Muscle layer of colon (tissue), 2 donors: ENCODE results near the gene TLR5.
A peak's percentile ranks its signal among the peaks of the same experiment; 100 is the strongest.

Experiments used
- H3K27ac ChIP-seq: one replicate; pipeline ENCODE4 v1.7.0; 2013; ENCODE audit warnings: low read depth, mild to moderate bottlenecking, low read length, moderate library complexity
- H3K27me3 ChIP-seq, 2 donors: one replicate each; pipeline ENCODE4 v1.7.0; 2013; ENCODE audit warnings: low read length in 2 of 2, mild to moderate bottlenecking in 2 of 2; ENCODE audit not compliant: insufficient read depth in 2 of 2, control insufficient read depth in 1 of 2
- H3K36me3 ChIP-seq: one replicate; pipeline ENCODE4 v1.7.0; 2013; ENCODE audit warnings: mild to moderate bottlenecking, low read length; ENCODE audit not compliant: insufficient read depth
- H3K4me1 ChIP-seq: one replicate; pipeline ENCODE4 v1.7.0; 2013; ENCODE audit warnings: mild to moderate bottlenecking, low read length; ENCODE audit not compliant: insufficient read depth
- H3K4me3 ChIP-seq, 2 donors: one replicate each; pipeline ENCODE4 v1.7.0; 2013; ENCODE audit warnings: low read length in 2 of 2, low read depth in 1 of 2, mild to moderate bottlenecking in 1 of 2, moderate library complexity in 1 of 2
- H3K9ac ChIP-seq: one replicate; pipeline ENCODE4 v1.7.0; 2013; ENCODE audit warnings: low read length
- H3K9me3 ChIP-seq: one replicate; pipeline ENCODE4 v1.7.0; 2013; ENCODE audit warnings: mild to moderate bottlenecking, low read length
- donor health status: abdominal sarcoma.
- donor health status: Adenocarcinoma of cecum.

TLR5 gene

GRCh38 chr1:223144914-223145313 is 1.9 kb upstream of the TLR5 start:
- no peaks in the 10 kb centered on the region for H3K36me3 ChIP-seq
- H3K4me3 ChIP-seq, result no peak overlapping the region

DNA sequence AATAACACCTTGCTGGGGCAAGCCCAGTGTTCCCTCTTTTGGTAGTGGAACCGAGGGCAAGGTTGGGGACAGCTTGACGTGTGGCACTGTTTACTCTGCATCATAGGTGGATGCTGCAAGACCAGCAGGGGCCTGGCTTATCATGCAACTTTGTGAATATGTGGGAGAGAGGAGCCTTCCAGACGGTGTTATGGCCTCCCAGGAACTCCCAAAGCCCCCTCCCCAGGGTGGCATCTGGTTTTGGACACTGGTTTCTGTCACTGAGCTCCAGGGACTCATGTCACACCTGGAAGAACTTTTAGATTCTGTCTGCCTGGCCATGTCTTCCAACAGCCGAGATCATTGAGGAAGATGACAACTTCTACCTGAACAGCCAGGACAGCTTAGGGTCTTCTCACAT is 1.4 kb upstream of the TLR5 start:
- Histone ChIP-seq H3K4me1 (peaks cover 21% of the 10 kb centered on the region), H3K9me3 (no peaks in the 10 kb centered on the region), H3K36me3 (no peaks in the 10 kb centered on the region), H3K9ac (no peak overlapping the region), H3K27ac (no peak overlapping the region), H3K4me3 (no peak overlapping the region), H3K27me3 (no peaks in the 10 kb centered on the region)

More at GRCh38 chr1:223144914-223145313, 1.9 kb upstream of the TLR5 start:
- Histone ChIP-seq H3K9ac (no peak overlapping the region), H3K9me3 (no peaks in the 10 kb centered on the region), H3K4me1 (peaks cover 21% of the 10 kb centered on the region), H3K27ac (no peak overlapping the region), H3K27me3 (no peaks in the 10 kb centered on the region)

DNA sequence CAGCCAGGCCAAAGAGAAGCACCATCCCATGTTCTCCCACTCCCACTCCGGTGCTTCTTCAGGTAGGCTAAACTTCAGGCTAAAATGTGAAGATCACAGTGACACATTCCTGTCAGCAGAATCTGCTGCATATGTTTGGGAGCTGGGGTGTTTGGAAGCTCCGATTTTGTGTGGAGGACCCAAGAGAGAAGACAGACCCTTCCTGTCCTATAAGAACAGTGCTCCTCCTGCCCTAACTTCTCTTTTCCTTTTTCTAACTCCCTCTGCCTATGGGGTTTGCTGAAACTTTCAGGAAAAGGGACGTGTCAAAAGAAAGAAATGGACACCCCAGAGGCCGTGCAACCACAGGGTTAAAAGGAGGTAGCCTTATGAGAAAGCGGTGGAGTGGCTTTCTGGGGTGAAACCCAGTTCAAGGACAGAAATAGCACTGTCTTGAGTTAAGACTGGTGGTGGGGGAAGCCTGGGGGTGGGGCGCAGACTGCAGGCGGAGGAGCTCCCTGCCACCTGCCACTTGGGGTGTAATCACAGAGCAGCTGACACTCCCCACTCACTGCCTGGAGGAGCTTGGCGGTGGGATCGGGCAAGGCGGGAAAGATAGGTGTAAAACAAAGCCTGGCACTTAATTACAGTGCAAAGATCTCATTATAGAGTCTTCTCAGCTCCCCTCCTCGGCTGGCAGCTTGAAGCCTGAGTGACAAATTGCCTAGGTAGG is 645 bp upstream of the TLR5 start:
- Histone ChIP-seq H3K4me1 (peaks cover 21% of the 10 kb centered on the region), H3K27ac (peak overlapping the region; percentile 58), H3K9ac (no peak overlapping the region), H3K4me3 (peak overlapping the region; percentile 62 to 71), H3K9me3 (no peaks in the 10 kb centered on the region), H3K27me3 (no peaks in the 10 kb centered on the region), H3K36me3 (no peaks in the 10 kb centered on the region)

DNA sequence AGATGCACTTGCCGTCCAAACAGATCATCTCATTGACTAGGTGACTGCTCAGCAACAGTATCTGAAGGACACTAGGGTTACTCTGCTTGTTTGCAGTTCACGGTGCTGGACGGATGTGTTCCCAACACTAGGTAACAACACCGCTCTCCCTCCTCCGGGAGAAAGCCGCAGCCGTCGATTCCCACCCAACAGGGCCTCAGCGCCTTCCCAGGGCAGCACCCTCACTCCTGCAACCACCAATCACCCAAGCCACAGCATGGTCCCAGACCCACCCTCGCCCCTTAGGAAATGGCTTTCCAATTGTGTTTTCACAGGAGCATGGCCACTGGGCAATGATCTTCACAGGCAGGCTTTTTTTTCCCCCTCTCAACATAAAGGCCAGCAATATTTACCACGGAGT is 779 bp downstream of the TLR5 start:
- H3K4me1 ChIP-seq, result peaks cover 21% of the 10 kb centered on the region
- H3K36me3 ChIP-seq, result no peaks in the 10 kb centered on the region
- H3K27me3 ChIP-seq, result no peaks in the 10 kb centered on the region
- H3K27ac ChIP-seq, result no peak overlapping the region
- H3K4me3 ChIP-seq, result peak overlapping the region in 1 of 2 donors; percentile 71
- no peaks in the 10 kb centered on the region for H3K9me3 ChIP-seq
- no peak overlapping the region for H3K9ac ChIP-seq

DNA sequence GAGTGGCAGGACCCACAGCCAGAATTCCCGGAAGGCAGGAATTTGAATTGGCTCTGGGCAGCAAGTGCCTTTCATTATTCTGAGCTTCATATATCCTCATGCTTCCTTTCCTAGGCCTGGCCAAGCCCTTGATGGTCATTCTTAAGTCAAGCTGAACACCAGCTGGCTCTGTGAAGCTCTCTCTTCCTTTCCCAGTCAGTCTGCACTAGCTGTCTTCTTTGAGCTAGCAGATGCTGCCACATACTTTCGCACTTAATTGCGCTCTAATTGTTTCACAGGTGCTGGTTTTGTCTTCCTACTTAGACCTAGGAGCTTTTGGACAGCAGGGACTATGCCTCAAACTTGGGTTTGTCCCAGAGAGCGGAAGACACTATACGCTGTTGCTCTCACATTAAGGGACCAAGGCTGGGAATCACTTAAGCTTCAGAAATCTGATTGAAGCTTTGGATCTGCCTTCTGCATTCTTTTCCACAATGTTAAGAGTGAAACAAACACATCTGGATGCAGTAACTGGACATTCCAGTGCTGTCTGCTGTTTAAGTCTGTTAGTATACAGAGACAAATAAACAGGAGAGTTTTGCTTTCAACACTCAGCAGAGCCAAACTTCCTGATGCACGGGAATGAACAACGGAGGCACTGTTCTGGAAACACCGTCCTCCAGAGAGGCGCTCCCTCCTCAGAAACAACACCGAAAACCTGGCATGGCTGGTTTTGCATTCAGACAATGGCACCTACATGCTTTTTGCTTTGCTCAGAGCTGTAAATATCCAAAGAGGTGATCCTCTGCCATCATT is 2.2 kb downstream of the TLR5 start:
- Histone ChIP-seq H3K4me3 (no peak overlapping the region), H3K9me3 (no peaks in the 10 kb centered on the region), H3K27ac (no peak overlapping the region), H3K36me3 (no peaks in the 10 kb centered on the region), H3K4me1 (peaks cover 27% of the 10 kb centered on the region), H3K27me3 (no peaks in the 10 kb centered on the region), H3K9ac (no peak overlapping the region)

DNA sequence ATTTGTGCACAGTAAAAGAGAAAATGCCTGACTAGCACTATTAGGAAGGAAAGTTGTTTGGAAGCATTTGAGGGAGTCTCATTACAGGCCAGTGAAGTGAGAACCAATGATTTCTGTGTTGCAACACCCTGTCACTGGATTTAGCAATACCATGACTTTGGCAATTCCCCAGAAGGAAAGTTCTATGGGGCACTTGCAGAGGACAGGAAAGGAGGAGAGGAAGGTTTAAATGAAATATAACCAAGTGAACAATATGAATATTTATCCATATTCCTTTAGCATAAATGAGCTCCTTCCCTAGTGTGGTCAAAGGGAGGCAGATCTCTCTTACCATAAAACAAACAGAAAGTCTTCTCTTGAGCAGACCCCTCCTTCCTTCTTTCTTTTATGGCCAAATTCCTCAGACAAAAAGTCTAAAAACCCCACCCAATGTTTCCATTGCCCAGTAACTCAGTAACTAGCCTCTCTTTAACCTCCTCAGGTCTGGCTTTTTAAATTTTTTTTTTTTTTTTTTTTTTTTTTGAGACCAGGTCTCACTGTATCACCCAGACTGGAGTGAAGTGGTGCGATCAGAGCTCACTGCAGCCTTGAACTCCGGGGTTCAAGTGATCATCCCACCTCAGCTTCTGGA is 5.5 kb downstream of the TLR5 start:
- Histone ChIP-seq H3K4me1 (peaks cover 37% of the 10 kb centered on the region), H3K27me3 (no peaks in the 10 kb centered on the region)

DNA sequence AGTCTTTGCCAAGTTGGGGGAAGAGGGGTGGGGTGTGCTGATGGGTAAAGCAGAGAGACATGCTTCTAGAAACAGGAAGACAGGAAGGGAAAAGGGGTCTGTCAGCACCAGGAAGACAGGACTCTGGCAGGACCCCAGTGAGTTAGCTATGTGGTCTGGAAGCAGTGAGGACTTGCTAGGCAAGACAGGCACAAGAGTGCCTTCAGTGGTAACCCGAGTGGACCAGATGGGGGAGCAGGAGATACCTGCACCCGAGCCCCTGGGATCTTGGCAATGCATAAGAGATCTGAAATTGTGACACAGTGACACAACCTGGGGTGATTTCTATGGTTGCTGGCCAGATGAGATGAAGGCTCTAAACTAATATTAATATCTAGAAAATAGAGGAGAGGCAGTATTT is 7.0 kb downstream of the TLR5 start:
- H3K9me3 ChIP-seq, result no peaks in the 10 kb centered on the region
- peak overlapping the region; percentile 6 for H3K27ac ChIP-seq
- peaks cover 30% of the 10 kb centered on the region for H3K4me1 ChIP-seq

More for the DNA sequence above, 5.5 kb downstream of the TLR5 start:
- no peak overlapping the region for H3K27ac ChIP-seq
- no peaks in the 10 kb centered on the region for H3K36me3 ChIP-seq
- no peaks in the 10 kb centered on the region for H3K9me3 ChIP-seq
- H3K4me3 ChIP-seq, result no peak overlapping the region
- no peak overlapping the region for H3K9ac ChIP-seq

GRCh38 chr1:223135176-223135942 is 7.7 kb downstream of the TLR5 start:
- peak overlapping the region; percentile 66 for H3K27ac ChIP-seq
- H3K27me3 ChIP-seq, result no peaks in the 10 kb centered on the region
- H3K9me3 ChIP-seq, result no peaks in the 10 kb centered on the region
- H3K4me3 ChIP-seq, result no peak overlapping the region
- H3K36me3 ChIP-seq, result no peaks in the 10 kb centered on the region
- H3K4me1 ChIP-seq, result peaks cover 30% of the 10 kb centered on the region
- no peak overlapping the region for H3K9ac ChIP-seq

More for the DNA sequence above, 7.0 kb downstream of the TLR5 start:
- H3K27me3 ChIP-seq, result no peaks in the 10 kb centered on the region
- H3K36me3 ChIP-seq, result no peaks in the 10 kb centered on the region
- H3K4me3 ChIP-seq, result no peak overlapping the region
- no peak overlapping the region for H3K9ac ChIP-seq

GRCh38 chr1:223133824-223134435 is 9.1 kb downstream of the TLR5 start:
- Histone ChIP-seq H3K4me3 (peak overlapping the region; percentile 28 to 30), H3K9me3 (no peaks in the 10 kb centered on the region), H3K4me1 (peaks cover 30% of the 10 kb centered on the region), H3K27ac (peak overlapping the region; percentile 66), H3K9ac (peak overlapping the region; percentile 49), H3K36me3 (no peaks in the 10 kb centered on the region), H3K27me3 (no peaks in the 10 kb centered on the region)

GRCh38 chr1:223133306-223133823 is 9.7 kb downstream of the TLR5 start:
- Histone ChIP-seq H3K4me3 (no peak overlapping the region), H3K27me3 (no peaks in the 10 kb centered on the region), H3K9ac (peak overlapping the region; percentile 49), H3K27ac (no peak overlapping the region), H3K9me3 (no peaks in the 10 kb centered on the region), H3K36me3 (no peaks in the 10 kb centered on the region), H3K4me1 (peaks cover 30% of the 10 kb centered on the region)
